HG03175 (cell line): ENCODE data around the gene C18orf63.
A peak's percentile ranks its signal among the peaks of the same experiment; 100 is the strongest.

ENCODE experiments used
- ATAC-seq: cut with Tn5 transposase; IDR thresholded peaks from one replicate; pipeline ENCODE4 v1.9.1; 2021; ENCODE audit warnings: mild to moderate bottlenecking, moderate library complexity; ENCODE audit not compliant: unreplicated experiment

C18orf63 gene

GRCh38 chr18:74402806-74403433 is 87.3 kb downstream of the C18orf63 start:
- no peak for ATAC-seq

GRCh38 chr18:74407888-74408287 is 92.2 kb downstream of the C18orf63 start:
- ATAC-seq, result peak; percentile 73
